Liver (tissue), 9 donors: ENCODE results near the gene GPR107. TPM values are rescaled to one million over a fixed set of nuclear protein-coding genes. Genes with fewer than 3 reads are reported as not detected.

Source experiments
- DNase-seq: peaks from one replicate; pipeline ENCODE4 v3.0.0-alpha.2; 2017; ENCODE audit warnings: low spot score
- H3K27ac ChIP-seq, 2 donors: one replicate each; pipeline ENCODE4 v1.7.0; 2013; ENCODE audit warnings: inconsistent platforms in 2 of 2, low read length in 2 of 2, control low read depth in 1 of 2, low read depth in 1 of 2, mild to moderate bottlenecking in 1 of 2
- H3K27me3 ChIP-seq, 4 donors: one replicate each; pipeline versions ENCODE4 v1.6.1 to v1.7.0; 2013; ENCODE audit warnings: low read length in 3 of 4, inconsistent platforms in 1 of 4, mild to moderate bottlenecking in 1 of 4, moderate library complexity in 1 of 4; ENCODE audit not compliant: control insufficient read depth in 4 of 4, insufficient read depth in 4 of 4
- H3K36me3 ChIP-seq, 4 donors: one replicate each; pipeline versions ENCODE4 v1.6.1 to v1.7.0; 2013; ENCODE audit warnings: low read length in 3 of 4, mild to moderate bottlenecking in 3 of 4, low read depth in 1 of 4, moderate library complexity in 1 of 4; ENCODE audit not compliant: control insufficient read depth in 4 of 4, insufficient read depth in 3 of 4
- H3K4me1 ChIP-seq, 4 donors: one replicate each; pipeline versions ENCODE4 v1.6.1 to v1.7.0; 2013; ENCODE audit warnings: low read length in 3 of 4, mild to moderate bottlenecking in 3 of 4, moderate library complexity in 1 of 4; ENCODE audit not compliant: control insufficient read depth in 4 of 4, insufficient read depth in 4 of 4
- H3K4me3 ChIP-seq, 3 donors: one replicate each; pipeline versions ENCODE4 v1.6.1 to v1.7.0; 2013; ENCODE audit warnings: low read length in 3 of 3, control low read depth in 1 of 3, low read depth in 1 of 3, mild to moderate bottlenecking in 1 of 3
- H3K9ac ChIP-seq, 2 donors: one replicate each; pipeline ENCODE4 v1.7.0; 2013; ENCODE audit warnings: low read length in 2 of 2, mild to moderate bottlenecking in 2 of 2, moderate library complexity in 2 of 2, control low read depth in 1 of 2, low read depth in 1 of 2
- H3K9me3 ChIP-seq, 4 donors: one replicate each; pipeline versions ENCODE4 v1.6.1 to v1.7.0; 2013; ENCODE audit warnings: low read length in 3 of 4; ENCODE audit not compliant: control insufficient read depth in 4 of 4
- ATF3 ChIP-seq: IDR thresholded peaks from 2 replicates; pipeline ENCODE4 v1.6.1; 2016; ENCODE audit warnings: antibody characterized with exemption
- EGR1 ChIP-seq, 2 donors: IDR thresholded peaks; 2 replicates each; pipeline ENCODE4 v1.6.1; 2016 to 2018; ENCODE audit warnings: antibody characterized with exemption in 2 of 2, low read depth in 2 of 2
- FOXA1 ChIP-seq: IDR thresholded peaks from 2 replicates; pipeline ENCODE4 v1.6.1; 2016; ENCODE audit warnings: antibody characterized with exemption
- FOXA2 ChIP-seq: IDR thresholded peaks from 2 replicates; pipeline ENCODE4 v1.6.1; 2016; ENCODE audit warnings: antibody characterized with exemption
- GABPA ChIP-seq, 2 donors: IDR thresholded peaks in 1 of 2; conservative IDR thresholded peaks in 1 of 2; 2 replicates each; pipeline ENCODE4 v1.6.1; 2016; ENCODE audit warnings: antibody characterized with exemption in 2 of 2, mild to moderate bottlenecking in 1 of 2, moderate library complexity in 1 of 2
- HNF4A ChIP-seq, 2 donors: conservative IDR thresholded peaks; 2 replicates each; pipeline ENCODE4 v1.6.1; 2016; ENCODE audit warnings: antibody characterized with exemption in 2 of 2, mild to moderate bottlenecking in 2 of 2
- HNF4G ChIP-seq: IDR thresholded peaks from 2 replicates; pipeline ENCODE4 v1.6.1; 2016; ENCODE audit warnings: antibody characterized with exemption
- JUND ChIP-seq, 2 donors: IDR thresholded peaks; 2 replicates each; pipeline ENCODE4 v1.6.1; 2016; ENCODE audit warnings: antibody characterized with exemption in 2 of 2
- NR2F2 ChIP-seq: IDR thresholded peaks from 2 replicates; pipeline ENCODE4 v1.6.1; 2016; ENCODE audit warnings: antibody characterized with exemption
- RAD21 ChIP-seq, 2 donors: IDR thresholded peaks; 2 replicates each; pipeline ENCODE4 v1.6.1; 2016; ENCODE audit warnings: antibody characterized with exemption in 2 of 2, mild to moderate bottlenecking in 2 of 2
- RXRA ChIP-seq, 2 donors: IDR thresholded peaks; 2 replicates each; pipeline ENCODE4 v1.6.1; 2017 to 2018; ENCODE audit warnings: antibody characterized with exemption in 2 of 2, mild to moderate bottlenecking in 1 of 2
- SP1 ChIP-seq: IDR thresholded peaks from 2 replicates; pipeline ENCODE4 v1.6.1; 2018; ENCODE audit warnings: antibody characterized with exemption, mild to moderate bottlenecking
- TAF1 ChIP-seq: conservative IDR thresholded peaks from 2 replicates; pipeline ENCODE4 v1.6.1; 2016; ENCODE audit warnings: antibody characterized with exemption, mild to moderate bottlenecking
- ZBTB33 ChIP-seq: IDR thresholded peaks from 2 replicates; pipeline ENCODE4 v1.6.1; 2016; ENCODE audit warnings: antibody characterized with exemption
- WGBS: extraction: QIAGEN DNeasy Blood & Tissue Kit; methylation state at CpG from one replicate; pipeline ENCODE4 v1.1.7; 2013; 5-methylcytosine and 5-hydroxymethylcytosine counted together
- polyA plus RNA-seq, 2 donors: library from polyadenylated mRNA; stranded (reverse) in 1 of 2; unstranded in 1 of 2; fragments of 200-250 nt in 1 of 2; fragments of >200 nt in 1 of 2; fragmentation: Nextera tagmentation in 1 of 2; extraction: Ambion mirVana in 1 of 2; gene quantifications; one replicate each; pipeline versions ENCODE4 v1.2.1 to v1.2.3, GENCODE V29; 2013 to 2015
- total RNA-seq, 2 donors: library from RNA; depleted of rRNA; stranded (reverse); fragments of >200 nt; gene quantifications; one replicate each; pipeline ENCODE4 v1.2.3, GENCODE V29; 2014
- TF ChIP-seq, protein P1 (sequence below): IDR thresholded peaks from 2 replicates; pipeline ENCODE4 v1.6.1; 2016; ENCODE audit warnings: antibody characterized with exemption
- TF ChIP-seq, protein P2 (sequence below): IDR thresholded peaks from 2 replicates; pipeline ENCODE4 v1.6.1; 2016; ENCODE audit warnings: antibody characterized with exemption, mild to moderate bottlenecking
- donor health status: healthy.
- donor health status: healthy.
- donor health status: healthy.
- donor health status: healthy.
- donor health status: healthy.

The GPR107 gene
- total and polyA plus RNA-seq, 4 donors, result 3.8 to 17.2 (median 11.4) TPM

DNA sequence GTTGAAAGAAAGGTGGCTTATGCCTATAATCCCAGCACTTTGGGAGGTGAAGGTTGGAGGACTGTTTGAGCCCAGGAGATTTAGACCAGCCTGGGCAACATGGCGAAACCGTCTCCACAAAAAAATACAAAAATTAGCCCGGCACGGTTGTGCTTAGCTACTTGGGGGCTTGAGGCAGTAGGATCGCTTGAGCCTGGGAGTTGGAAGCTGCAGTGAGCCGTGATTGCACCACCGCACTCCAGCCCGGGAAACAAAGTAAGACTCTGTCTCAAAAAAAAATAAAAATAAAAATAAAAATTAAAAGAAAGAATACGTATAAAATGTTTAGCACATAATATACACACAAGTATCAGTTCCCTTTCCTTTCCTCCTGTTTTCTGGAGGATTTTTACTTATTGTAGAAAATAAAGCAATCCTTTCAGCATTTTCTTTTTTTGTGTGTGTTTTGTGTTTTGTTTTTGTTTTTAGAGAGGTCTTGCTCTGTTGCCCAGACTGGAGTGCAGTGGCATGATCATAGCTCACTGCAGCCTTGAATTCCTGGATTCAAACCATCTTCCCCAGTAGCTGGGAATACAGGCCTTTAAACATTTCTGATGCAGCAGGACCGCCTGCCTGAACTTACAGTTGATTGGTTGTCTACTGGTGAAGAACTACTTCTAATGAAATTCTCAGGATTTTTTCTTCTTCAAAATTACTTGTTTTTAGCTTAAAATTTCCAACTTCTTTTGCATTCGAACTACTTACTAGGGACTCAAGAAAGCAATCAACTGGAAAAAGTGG is 4.1 kb upstream of the GPR107 start:
- Histone ChIP-seq H3K27ac (no peak overlapping the region), H3K36me3 (no peaks in the 10 kb centered on the region), H3K9ac (no peak overlapping the region), H3K27me3 (no peaks in the 10 kb centered on the region), H3K4me3 (no peak overlapping the region), H3K9me3 (no peaks in the 10 kb centered on the region), H3K4me1 (peaks cover 6 to 12% (median 10%) of the 10 kb centered on the region in 4 donors)
- WGBS, result 84% methylated on average over 11 of the region's 11 CpGs
- TF ChIP-seq NR2F2, result no peak
- TF ChIP-seq GABPA (IDR thresholded peaks at IDR 0.05 in 1 of 2, conservative IDR thresholded peaks at IDR 0.05 in 1 of 2), result no peak
- TF ChIP-seq EGR1 (IDR thresholded peaks at IDR 0.05; ENCODE audit: low read depth in 2 of 2), result no peak
- TF ChIP-seq FOXA1, result no peak
- TF ChIP-seq ZBTB33, result no peak
- no peak for TF ChIP-seq HNF4G
- no peak for TF ChIP-seq TAF1
- TF ChIP-seq FOXA2, result no peak
- no peak for TF ChIP-seq ATF3
- TF ChIP-seq RXRA (IDR thresholded peaks at IDR 0.05), result no peak
- TF ChIP-seq, protein P1, sequence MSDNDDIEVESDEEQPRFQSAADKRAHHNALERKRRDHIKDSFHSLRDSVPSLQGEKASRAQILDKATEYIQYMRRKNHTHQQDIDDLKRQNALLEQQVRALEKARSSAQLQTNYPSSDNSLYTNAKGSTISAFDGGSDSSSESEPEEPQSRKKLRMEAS, result no peak
- DNase-seq, result no peak

GRCh38 chr9:130050462-130050861 is 3.2 kb upstream of the GPR107 start:
- H3K9ac ChIP-seq, result no peak overlapping the region
- H3K36me3 ChIP-seq, result no peaks in the 10 kb centered on the region
- no peak overlapping the region for H3K4me3 ChIP-seq
- peaks cover 8 to 18% (median 15%) of the 10 kb centered on the region in 4 donors for H3K4me1 ChIP-seq
- 98% methylated on average over 3 of the region's 3 CpGs for WGBS
- no peaks in the 10 kb centered on the region for H3K27me3 ChIP-seq
- DNase-seq, result no peak
- TF ChIP-seq RAD21 (IDR thresholded peaks at IDR 0.05) (no peak), EGR1 (IDR thresholded peaks at IDR 0.05; ENCODE audit: low read depth in 2 of 2) (no peak), HNF4A (conservative IDR thresholded peaks at IDR 0.05) (no peak), NR2F2 (no peak), JUND (IDR thresholded peaks at IDR 0.05) (no peak), GABPA (IDR thresholded peaks at IDR 0.05 in 1 of 2, conservative IDR thresholded peaks at IDR 0.05 in 1 of 2) (no peak), ZBTB33 (no peak), SP1 (no peak)
- TF ChIP-seq, protein P2, sequence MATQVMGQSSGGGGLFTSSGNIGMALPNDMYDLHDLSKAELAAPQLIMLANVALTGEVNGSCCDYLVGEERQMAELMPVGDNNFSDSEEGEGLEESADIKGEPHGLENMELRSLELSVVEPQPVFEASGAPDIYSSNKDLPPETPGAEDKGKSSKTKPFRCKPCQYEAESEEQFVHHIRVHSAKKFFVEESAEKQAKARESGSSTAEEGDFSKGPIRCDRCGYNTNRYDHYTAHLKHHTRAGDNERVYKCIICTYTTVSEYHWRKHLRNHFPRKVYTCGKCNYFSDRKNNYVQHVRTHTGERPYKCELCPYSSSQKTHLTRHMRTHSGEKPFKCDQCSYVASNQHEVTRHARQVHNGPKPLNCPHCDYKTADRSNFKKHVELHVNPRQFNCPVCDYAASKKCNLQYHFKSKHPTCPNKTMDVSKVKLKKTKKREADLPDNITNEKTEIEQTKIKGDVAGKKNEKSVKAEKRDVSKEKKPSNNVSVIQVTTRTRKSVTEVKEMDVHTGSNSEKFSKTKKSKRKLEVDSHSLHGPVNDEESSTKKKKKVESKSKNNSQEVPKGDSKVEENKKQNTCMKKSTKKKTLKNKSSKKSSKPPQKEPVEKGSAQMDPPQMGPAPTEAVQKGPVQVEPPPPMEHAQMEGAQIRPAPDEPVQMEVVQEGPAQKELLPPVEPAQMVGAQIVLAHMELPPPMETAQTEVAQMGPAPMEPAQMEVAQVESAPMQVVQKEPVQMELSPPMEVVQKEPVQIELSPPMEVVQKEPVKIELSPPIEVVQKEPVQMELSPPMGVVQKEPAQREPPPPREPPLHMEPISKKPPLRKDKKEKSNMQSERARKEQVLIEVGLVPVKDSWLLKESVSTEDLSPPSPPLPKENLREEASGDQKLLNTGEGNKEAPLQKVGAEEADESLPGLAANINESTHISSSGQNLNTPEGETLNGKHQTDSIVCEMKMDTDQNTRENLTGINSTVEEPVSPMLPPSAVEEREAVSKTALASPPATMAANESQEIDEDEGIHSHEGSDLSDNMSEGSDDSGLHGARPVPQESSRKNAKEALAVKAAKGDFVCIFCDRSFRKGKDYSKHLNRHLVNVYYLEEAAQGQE, result no peak
- H3K9me3 ChIP-seq, result no peaks in the 10 kb centered on the region
- H3K27ac ChIP-seq, result no peak overlapping the region
